GM23338 (cell line): ENCODE results near the gene RSL24D1. TPM values are rescaled to one million over a fixed set of nuclear protein-coding genes. Genes with fewer than 3 reads are reported as not detected.

Experiments used
- STAT1 ChIP-seq: IDR thresholded peaks from one replicate; pipeline ENCODE4 v1.6.1; 2016; ENCODE audit warnings: antibody characterized with exemption; ENCODE audit not compliant: unreplicated experiment
- ZNF114 ChIP-seq: fragments of 250-450 bp; sonication (Bioruptor Pico); IDR thresholded peaks from 2 replicates; pipeline ENCODE4 v1.5.0; 2020; ENCODE audit warnings: mild to moderate bottlenecking, moderate library complexity
- polyA plus RNA-seq: library from polyadenylated mRNA; unstranded; fragments of >200 nt; fragmentation: Nextera tagmentation; extraction: Ambion mirVana; gene quantifications from 2 replicates; pipeline ENCODE4 v1.2.1, GENCODE V29; 2016
- total RNA-seq: library from RNA; depleted of rRNA; stranded (reverse); fragments of >200 nt; shearing (Covaris generic); gene quantifications from 2 replicates; pipeline ENCODE4 v1.2.3, GENCODE V29; 2014; rRNA removed

RSL24D1 gene
- total and polyA plus RNA-seq, 2 experiments from 2014 or later, result 125 to 201 TPM

- TF ChIP-seq STAT1 (no peak), ZNF114 (CRISPR knock-in tag) (no peak)
Measured at GRCh38 chr15:55132672-55133071, 64.1 kb downstream of the RSL24D1 start (continued).

Other genes with a start within 250 kb of the RSL24D1 start
- gene RAB27A, start 92.9 kb upstream of the RSL24D1 start, total RNA-seq, result 3.0 and 5.8 TPM in 2 replicates
- 2.8 and 3.2 TPM in 2 replicates for gene RAB27A, start 92.9 kb upstream of the RSL24D1 start, polyA plus RNA-seq
- 9.1 and 14.1 TPM in 2 replicates for gene PIGBOS1, start 122.2 kb upstream of the RSL24D1 start, total RNA-seq
- 16.7 and 20.2 TPM in 2 replicates for gene PIGBOS1, start 122.2 kb upstream of the RSL24D1 start, polyA plus RNA-seq
- gene PIGB, start 122.3 kb upstream of the RSL24D1 start, total RNA-seq, result 6.1 and 10.1 TPM in 2 replicates
- gene PIGB, start 122.3 kb upstream of the RSL24D1 start, polyA plus RNA-seq, result 6.0 and 9.0 TPM in 2 replicates
- 8.6 and 11.1 TPM in 2 replicates for gene CCPG1, start 211.4 kb upstream of the RSL24D1 start, total RNA-seq
- gene CCPG1, start 211.4 kb upstream of the RSL24D1 start, polyA plus RNA-seq, result 7.5 and 7.7 TPM in 2 replicates
- gene PIERCE2, start 211.6 kb upstream of the RSL24D1 start, total RNA-seq, result 3.8 TPM in 1 of 2 replicates, not detected in the other
- 2.6 and 3.1 TPM in 2 replicates for gene PIERCE2, start 211.6 kb upstream of the RSL24D1 start, polyA plus RNA-seq